ENCODE measurements around the gene TSPAN32.
A peak's percentile ranks its signal among the peaks of the same experiment; 100 is the strongest.

The TSPAN32 gene

GRCh38 chr11:2304506-2305139 is 2.8 kb downstream of the TSPAN32 start:
- no peak for DNase-seq

DNA sequence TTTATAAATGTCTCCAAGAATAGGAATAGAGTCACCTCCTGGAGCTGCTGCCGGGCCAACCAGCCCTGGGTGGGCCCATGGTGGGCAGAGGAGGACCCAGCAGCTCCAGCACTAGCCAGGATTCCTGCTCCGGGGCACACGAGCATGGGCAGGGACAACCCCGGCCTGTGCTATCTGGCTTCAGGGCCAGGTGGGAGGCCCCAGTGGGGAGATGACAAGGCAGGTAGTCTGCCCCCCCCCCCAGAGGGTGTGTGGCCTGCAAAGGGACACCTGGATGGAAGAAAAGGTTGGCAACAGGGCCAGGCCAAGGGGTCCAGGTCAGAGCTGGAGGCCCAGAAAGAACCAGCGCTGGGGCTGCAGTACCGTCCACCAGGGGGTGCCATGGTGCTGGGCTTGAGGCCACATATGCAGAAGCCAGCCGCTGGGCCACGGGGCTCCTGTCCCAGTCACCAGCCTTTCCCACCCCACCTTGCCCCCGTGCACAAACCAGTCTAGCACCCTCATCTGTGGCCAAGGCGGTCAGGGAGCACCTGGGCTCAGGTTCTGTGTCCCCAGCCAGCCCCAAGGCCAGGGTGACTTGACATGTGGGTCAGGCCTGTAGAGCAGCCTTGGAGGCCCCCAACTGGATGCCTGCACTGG is 3.4 kb downstream of the TSPAN32 start:
- peak; percentile 88 to 89 for DNase-seq

GRCh38 chr11:2305788-2306451 is 4.1 kb downstream of the TSPAN32 start:
- DNase-seq: peak in 1 of 2 donors; percentile 18

- DNase-seq: no peak
These were observed 4.6 kb downstream of the TSPAN32 start for GRCh38 chr11:2306452-2306823.

DNA sequence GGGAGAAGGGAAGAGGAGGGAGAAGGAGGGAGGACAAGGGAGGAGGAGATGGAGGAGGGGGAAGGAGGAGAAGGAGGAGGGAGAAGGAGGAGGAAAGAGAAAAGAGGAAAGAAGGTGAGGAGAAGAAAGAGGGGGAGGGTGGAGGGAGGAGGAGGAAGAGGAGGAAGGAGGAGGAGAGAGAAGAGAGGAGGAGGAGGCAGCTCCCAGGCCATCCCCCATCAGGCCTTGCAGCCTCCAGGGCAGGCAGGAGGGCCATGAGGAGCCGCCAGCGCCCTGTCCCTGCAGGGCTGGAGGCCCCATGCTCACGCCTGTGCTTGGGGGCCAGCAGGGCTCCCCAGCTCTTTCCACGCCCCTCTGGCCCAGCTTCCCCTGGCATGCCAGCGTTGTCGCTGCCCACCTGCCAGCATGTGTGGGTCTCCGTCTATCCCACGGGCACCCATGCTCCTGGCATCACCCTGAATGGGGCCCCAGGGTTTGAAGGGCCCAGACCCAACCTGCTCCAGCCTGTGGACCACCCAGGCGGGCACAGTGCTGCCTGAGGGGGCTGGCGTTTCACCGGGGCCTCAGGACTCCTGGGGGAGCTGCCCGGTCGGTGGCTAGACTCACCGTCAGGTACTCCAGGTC is 5.2 kb downstream of the TSPAN32 start:
- no peak for DNase-seq

DNA sequence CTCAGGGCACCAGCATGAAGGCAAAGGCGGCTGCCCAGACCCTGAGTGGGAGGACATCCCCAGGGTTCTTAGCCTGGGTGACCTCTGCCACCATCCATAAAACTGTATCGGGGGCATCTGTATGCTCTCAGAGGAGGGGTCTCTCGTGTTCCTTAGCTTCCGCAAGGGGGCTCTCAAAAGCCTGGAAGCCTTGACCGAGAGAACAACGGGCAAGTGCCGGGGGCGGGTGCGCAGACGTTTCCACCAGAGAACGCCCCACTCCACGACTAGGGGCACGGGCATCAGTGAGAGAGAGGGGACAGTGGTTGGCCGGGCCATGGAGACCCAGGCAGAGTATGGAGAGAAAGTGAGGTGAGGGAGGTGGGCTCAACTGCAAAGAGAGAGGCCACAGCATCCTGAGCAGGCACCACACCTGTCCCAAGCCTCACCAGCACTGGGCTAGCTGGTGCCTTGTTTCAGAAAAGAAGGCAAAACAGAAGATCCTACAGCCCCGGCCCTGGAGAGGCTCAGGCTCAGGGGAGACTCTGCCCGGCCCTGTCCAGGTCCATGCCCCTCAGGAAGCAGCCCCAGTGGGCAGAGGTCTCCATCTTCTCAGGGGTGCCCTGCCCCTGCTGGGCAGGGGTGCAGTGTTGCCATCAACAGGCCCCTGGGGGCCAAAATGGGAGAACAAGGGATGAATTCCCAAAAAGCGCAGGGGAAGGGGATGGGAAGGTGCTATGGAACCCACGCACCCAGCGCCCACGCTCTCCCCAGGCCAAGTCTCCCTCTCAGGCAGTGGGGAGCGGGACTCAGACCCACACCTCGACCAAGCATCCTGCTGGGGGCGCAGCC is 5.9 kb downstream of the TSPAN32 start:
- DNase-seq: no peak

- DNase-seq: no peak
These were observed 6.9 kb downstream of the TSPAN32 start for GRCh38 chr11:2308713-2309112.

- no peak for DNase-seq
These were observed 7.6 kb downstream of the TSPAN32 start for GRCh38 chr11:2309251-2310072.

DNA sequence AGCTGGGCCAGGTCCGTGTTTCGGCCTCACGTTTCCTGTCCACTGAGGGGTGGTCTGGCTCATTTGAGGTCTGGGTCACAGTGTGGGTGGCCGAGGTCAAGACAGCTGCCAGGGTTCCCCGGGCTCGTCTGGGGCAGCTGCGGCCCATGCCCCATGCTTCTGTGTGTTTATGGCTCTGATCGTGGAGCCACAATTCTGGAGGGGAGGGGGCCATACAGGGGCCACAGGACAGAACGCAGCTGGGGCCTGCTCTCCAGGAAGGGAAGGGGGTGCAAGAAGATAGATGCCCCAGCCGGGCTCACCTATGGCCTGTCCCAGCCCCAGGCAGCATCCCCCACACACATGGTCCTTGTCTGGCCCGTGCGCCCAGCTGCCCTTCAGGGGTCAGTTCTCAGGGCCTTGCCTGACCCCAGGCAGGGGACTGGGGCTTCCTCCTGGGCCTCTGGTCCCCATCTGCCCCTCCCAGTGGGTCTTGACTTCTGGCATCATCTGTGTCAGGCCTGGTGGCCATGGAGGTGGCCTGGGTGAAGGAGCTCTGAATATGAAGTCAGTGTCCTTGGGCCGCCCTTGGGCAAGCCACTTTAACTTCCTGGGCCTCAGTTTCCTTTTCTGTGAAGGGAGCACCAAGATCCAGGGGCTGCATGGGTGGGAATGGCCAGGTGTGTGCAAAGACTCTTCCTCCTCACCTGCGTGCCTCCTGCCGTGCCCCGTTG is 8.4 kb downstream of the TSPAN32 start:
- no peak for DNase-seq

DNA sequence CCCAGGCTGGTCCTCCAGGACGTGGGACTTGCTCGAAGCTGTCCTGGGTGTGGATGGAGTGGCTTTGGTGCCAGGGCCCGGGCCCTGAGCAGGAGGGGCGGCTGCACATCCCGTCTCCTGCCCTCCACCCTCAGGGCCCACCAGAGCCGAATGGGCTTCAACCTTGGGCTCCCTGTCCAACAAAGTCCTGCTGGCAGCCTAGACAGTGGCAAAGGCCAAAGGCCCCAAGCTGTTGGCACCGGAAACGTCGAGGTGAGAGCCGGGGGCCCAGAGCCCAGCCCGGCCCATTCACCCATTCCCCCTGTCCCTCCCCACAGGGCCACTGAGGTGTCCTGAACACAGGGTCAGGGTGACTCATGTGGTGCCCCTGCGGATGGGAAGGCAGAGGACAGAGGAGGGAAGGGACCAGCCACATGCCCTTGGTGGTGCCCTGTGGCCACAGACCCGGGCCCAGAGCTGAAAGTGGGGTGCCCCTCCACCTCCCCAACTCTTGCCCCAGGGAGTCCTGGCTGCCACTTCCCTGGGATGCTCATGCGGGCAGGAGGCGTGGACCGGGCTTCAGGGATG is 9.1 kb downstream of the TSPAN32 start:
- no peak for DNase-seq

- no peak for DNase-seq
These were observed 9.7 kb downstream of the TSPAN32 start for GRCh38 chr11:2311353-2312133.

DNA sequence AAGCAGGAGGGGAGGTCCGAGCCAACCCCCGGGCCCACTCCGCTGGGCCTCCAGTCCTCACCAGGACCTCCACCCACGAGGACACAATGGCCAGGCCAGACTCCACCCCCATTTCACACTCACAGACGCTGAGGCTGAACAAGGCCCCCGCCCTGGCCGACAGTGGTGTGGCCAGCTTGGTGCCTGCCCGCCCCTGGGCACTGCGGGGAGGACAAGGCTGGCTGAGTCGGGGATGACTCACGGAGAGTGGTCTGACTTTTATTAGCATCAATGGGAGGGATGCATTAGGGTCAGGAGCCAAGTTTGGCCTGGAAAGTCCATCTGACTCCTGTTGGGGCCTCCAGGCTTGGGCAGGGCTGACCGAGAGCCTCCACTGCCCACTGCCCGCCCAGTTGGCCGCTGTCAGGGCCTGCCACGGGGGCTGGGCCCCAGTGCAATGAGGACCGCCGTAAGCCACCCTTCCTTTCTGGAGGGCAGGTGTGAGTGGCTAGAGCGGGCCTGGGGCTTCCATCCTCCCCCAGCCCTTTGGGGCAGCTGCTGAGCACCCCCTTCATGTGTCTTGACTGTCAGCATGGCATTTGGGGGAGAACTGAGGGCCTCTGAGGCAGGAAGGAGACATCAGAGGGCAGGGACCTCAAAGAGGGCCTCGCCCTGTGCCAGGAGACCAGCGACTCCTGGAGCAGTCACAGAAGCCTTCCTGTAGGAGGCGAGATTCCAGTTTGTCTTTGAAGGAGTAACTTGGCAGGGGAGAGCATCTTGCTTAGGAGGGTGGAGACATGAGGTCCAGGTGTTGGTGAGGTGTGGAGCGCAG is 10.6 kb downstream of the TSPAN32 start:
- DNase-seq: no peak

DNA sequence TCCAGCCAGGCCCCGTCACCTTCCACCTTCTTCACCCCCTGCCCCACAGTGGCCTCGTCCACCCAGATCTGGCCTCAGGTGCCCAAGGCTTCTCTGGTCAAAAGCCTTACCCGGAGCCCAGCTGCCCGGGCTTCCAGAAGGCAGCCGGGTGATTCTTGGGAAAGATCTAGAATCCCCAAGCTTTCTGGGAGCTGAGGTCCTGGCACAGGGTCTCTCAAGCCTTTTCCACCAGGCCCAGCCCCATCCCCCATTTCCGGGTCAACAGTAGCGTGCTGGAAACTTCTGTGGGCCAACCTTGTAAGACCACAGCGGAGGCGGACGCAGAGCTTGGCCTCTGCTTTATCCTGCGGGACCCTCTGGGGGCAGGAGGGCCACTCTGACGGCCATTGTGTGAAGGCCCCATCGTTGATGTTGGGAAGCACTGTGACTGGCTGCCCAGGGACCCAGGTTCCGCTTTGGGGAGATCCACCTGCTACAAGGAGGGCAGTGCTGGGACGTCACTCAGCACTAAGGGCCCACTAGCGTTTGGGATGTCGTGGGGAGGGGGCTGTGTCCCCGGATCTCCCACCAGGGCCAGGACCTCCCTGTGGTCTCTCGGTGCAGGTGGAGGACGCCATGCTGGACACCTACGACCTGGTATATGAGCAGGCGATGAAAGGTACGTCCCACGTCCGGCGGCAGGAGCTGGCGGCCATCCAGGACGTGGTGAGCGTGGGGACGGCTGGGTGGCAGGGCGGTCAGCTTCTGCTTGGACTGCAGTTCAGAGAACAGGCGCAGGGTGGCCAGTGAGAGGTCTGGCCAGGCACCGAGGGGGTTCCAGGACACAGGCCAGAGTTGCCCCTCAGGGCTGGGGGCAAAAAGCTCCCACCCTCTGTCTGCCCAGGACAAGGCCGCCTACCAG is 11.5 kb downstream of the TSPAN32 start:
- no peak for DNase-seq

- DNase-seq: no peak
These were observed 12.3 kb downstream of the TSPAN32 start for GRCh38 chr11:2314136-2314524.

- DNase-seq: no peak
These were observed 12.9 kb downstream of the TSPAN32 start for GRCh38 chr11:2314525-2315394.

DNA sequence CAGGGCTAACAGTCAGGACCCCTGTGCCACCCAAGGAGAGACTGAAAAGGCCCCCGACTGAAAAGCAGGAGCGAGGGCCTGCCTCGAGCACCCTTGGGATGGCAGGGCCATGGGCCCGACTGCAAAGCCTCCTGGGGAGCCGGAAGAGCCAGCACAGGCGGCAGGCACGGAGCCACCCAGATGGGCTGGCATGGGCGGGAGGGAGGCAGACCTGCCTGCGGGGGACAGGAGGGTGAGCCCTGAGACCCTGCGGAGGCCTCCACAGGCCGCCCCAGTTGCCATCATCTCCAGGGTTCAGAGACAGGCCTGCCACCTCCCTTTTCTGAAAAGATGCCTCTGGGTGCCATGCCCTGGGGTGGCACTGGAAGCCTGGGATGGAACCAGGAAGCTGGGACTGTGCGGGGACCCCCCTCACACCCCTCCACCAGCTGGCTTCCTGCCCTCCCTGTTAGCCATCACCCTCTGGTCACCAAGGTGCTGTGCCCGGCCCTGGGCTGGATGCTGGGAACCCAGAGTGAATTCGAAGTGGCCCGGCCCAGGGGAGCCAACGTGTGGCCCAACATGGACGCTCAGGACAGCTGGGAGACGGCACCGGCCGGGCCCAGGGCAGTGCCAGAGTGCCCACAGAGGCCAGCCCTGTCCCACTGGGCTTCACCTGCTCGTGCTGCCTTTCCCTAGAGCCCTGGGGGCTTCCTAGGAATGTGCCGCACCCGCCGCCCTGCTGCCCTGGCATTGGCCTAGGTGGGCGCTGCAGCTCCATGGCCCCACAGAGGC is 13.8 kb downstream of the TSPAN32 start:
- DNase-seq: no peak
